Measurements from ENCODE around the gene PKIB. TPM values are rescaled to one million over a fixed set of nuclear protein-coding genes. Genes with fewer than 3 reads are reported as not detected.
"Not testable (repeated sequence)": the region's sequence is repeated elsewhere in the genome, so short reads cannot be mapped to it uniquely, and the experiment has no call there.

PKIB gene
- total RNA-seq, 4 donors from 2014 or later: 0.90 to 5.7 (median 2.0) TPM; not detected in 1

GRCh38 chr6:122747573-122747972 is 137.4 kb downstream of the PKIB start:
- no peaks in the 10 kb centered on the region for H3K36me3 ChIP-seq
- DNase-seq (ENCODE audit: low spot score in 2 of 2): no peak
- WGBS, 2 donors: 85 to 90% methylated on average over 10 of the region's 10 CpGs
- H3K27ac ChIP-seq: no peak overlapping the region
- H3K27me3 ChIP-seq: no peaks in the 10 kb centered on the region
- no peaks in the 10 kb centered on the region for H3K4me1 ChIP-seq
- no peaks in the 10 kb centered on the region for H3K9me3 ChIP-seq
- H3K4me3 ChIP-seq: no peak overlapping the region
- no peak for TF ChIP-seq CTCF (IDR thresholded peaks at IDR 0.05)
- TF ChIP-seq POLR2A (IDR thresholded peaks at IDR 0.05): no peak
- TF ChIP-seq EP300 (IDR thresholded peaks at IDR 0.05): no peak

- WGBS, 2 donors: 36 to 69% methylated on average over 5 of the region's 5 CpGs
- not testable (repeated sequence) for H3K4me1 ChIP-seq; H3K36me3 ChIP-seq; H3K27me3 ChIP-seq; H3K9me3 ChIP-seq; H3K27ac ChIP-seq; DNase-seq (ENCODE audit: low spot score in 2 of 2); H3K4me3 ChIP-seq
Observed at GRCh38 chr6:122748945-122749344, 138.7 kb downstream of the PKIB start.

- H3K27me3 ChIP-seq: no peaks in the 10 kb centered on the region
- no peak overlapping the region for H3K4me3 ChIP-seq
- TF ChIP-seq EP300 (IDR thresholded peaks at IDR 0.05): no peak
- TF ChIP-seq POLR2A (IDR thresholded peaks at IDR 0.05): no peak
- TF ChIP-seq CTCF (IDR thresholded peaks at IDR 0.05): no peak
- peaks cover 0 to 8% (median 2%) of the 10 kb centered on the region in 4 donors for H3K4me1 ChIP-seq
- 81 to 86% methylated on average over 4 of the region's 4 CpGs for WGBS, 2 donors
- no peak overlapping the region for H3K27ac ChIP-seq
- H3K9me3 ChIP-seq: no peaks in the 10 kb centered on the region
- no peak for DNase-seq (ENCODE audit: low spot score in 2 of 2)
- H3K36me3 ChIP-seq: no peaks in the 10 kb centered on the region
Observed at GRCh38 chr6:122749451-122750050, 139.3 kb downstream of the PKIB start.

GRCh38 chr6:122751326-122751725 is 141.1 kb downstream of the PKIB start:
- Histone ChIP-seq H3K27me3 (no peaks in the 10 kb centered on the region), H3K27ac (no peak overlapping the region), H3K4me1 (peaks cover 0 to 8% (median 2%) of the 10 kb centered on the region in 4 donors), H3K36me3 (no peaks in the 10 kb centered on the region), H3K9me3 (no peaks in the 10 kb centered on the region), H3K4me3 (no peak overlapping the region)
- DNase-seq (ENCODE audit: low spot score in 2 of 2): no peak
- no peak for TF ChIP-seq POLR2A (IDR thresholded peaks at IDR 0.05)
- TF ChIP-seq EP300 (IDR thresholded peaks at IDR 0.05): no peak
- no peak for TF ChIP-seq CTCF (IDR thresholded peaks at IDR 0.05)
- 63 to 67% methylated on average over 3 of the region's 3 CpGs for WGBS, 2 donors

GRCh38 chr6:122752459-122752858 is 142.3 kb downstream of the PKIB start:
- no peaks in the 10 kb centered on the region for H3K27me3 ChIP-seq
- no peak overlapping the region for H3K27ac ChIP-seq
- no peak for DNase-seq (ENCODE audit: low spot score in 2 of 2)
- no peaks in the 10 kb centered on the region for H3K9me3 ChIP-seq
- WGBS, 2 donors: 96 to 100% methylated on average over 1 of the region's 1 CpG
- peaks cover 0 to 8% (median 2%) of the 10 kb centered on the region in 4 donors for H3K4me1 ChIP-seq
- H3K4me3 ChIP-seq: no peak overlapping the region
- H3K36me3 ChIP-seq: no peaks in the 10 kb centered on the region
- no peak for TF ChIP-seq EP300 (IDR thresholded peaks at IDR 0.05)
- no peak for TF ChIP-seq CTCF (IDR thresholded peaks at IDR 0.05)
- TF ChIP-seq POLR2A (IDR thresholded peaks at IDR 0.05): no peak
